Measurements from ENCODE around the gene ZNF615.
A peak's percentile ranks its signal among the peaks of the same experiment; 100 is the strongest.
"Not testable (repeated sequence)": the region's sequence is repeated elsewhere in the genome, so short reads cannot be mapped to it uniquely, and the experiment has no call there.

ZNF615 gene

DNA sequence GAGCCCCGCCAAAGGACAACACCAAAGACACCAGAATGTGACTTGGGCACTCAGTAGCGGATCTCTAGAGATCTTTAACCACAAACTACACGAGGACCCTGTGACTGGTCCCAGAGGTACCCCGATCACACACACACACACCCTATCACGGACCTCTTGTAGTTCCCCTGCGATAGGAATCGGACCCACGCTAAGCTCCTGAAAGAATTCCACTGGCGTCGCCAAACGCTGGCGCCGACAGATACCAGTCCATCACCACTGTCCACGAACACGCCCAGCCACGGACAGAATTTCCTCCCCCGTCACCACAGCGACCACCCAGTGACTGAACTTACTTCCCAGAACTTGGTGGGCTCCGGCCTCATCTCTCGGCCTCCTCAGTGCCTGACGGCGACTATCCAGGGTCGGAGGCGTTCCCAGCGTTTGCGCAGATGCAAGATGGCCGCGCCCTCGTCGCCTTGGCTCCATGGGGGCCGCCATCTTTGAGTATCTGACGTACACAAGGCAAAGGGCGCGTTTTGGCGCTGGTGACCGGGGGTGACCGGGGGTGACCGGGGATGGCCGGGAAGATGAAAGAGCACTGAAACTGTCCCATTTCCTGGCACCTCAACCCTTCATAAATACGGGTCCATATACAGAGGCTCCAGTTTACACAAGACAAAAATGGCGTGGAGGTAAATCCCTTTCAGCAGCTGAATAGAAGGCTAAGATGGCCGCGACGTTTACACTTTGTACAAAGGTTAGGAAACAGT, at the start of gene ZNF615:
Gene ZNF615, minus strand, starts transcription at position 406 of the 752 bp plus-strand sequence. CDS start 4,500 bp downstream, outside the sequence.
- peak within 1 kb of the TSS; percentile 87 for H3K4me3 ChIP-seq (replicated peaks; ENCODE audit: low read depth, low read length)
- TF ChIP-seq, protein P1, sequence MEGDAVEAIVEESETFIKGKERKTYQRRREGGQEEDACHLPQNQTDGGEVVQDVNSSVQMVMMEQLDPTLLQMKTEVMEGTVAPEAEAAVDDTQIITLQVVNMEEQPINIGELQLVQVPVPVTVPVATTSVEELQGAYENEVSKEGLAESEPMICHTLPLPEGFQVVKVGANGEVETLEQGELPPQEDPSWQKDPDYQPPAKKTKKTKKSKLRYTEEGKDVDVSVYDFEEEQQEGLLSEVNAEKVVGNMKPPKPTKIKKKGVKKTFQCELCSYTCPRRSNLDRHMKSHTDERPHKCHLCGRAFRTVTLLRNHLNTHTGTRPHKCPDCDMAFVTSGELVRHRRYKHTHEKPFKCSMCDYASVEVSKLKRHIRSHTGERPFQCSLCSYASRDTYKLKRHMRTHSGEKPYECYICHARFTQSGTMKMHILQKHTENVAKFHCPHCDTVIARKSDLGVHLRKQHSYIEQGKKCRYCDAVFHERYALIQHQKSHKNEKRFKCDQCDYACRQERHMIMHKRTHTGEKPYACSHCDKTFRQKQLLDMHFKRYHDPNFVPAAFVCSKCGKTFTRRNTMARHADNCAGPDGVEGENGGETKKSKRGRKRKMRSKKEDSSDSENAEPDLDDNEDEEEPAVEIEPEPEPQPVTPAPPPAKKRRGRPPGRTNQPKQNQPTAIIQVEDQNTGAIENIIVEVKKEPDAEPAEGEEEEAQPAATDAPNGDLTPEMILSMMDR (IDR thresholded peaks at IDR 0.05; ENCODE audit: low read depth, low read length, missing control alignments), result no peak
- peak; percentile 40 for DNase-seq (ENCODE audit: extremely low read depth, low read depth)

DNA sequence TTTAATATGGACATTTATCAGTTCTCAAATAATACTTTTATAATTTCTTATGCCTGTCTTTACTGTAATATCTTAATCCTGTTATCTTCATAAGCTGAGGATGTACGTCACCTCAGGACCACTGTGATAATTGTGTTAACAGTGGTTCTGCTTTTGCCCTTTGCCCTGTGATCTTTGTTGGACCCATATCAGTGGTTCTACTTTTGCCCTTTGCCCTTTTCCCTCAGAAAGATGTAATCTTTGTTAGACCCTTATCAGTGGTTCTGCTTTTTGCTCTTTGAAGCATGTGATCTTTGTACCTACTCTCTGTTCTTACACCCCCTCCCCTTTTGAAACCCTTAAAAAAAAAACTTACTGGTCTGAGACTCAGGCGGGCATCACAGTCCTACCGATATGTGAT, 48.5 kb upstream of the ZNF615 start:
- not testable (repeated sequence) for H3K4me3 ChIP-seq (replicated peaks; ENCODE audit: low read depth, low read length); DNase-seq (ENCODE audit: extremely low read depth, low read depth)

DNA sequence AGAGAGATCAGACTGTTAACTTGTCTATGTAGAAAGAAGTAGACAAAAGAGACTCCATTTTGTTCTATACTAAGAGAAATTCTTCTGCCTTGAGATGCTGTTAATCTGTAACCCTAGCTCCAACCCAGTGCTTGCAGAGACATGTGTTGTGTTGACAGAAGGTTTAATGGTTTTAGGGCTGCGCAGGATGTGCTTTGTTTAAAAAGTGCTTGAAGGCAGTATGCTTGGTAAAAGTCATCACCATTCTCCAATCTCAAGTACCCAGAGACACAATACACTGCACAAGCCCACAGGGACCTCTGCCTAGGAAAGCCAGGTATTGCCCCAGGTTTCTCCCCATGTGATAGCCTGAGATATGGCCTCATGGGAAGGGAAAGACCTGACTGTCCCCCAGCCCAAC, 43.7 kb upstream of the ZNF615 start:
- not testable (repeated sequence) for DNase-seq (ENCODE audit: extremely low read depth, low read depth); H3K4me3 ChIP-seq (replicated peaks; ENCODE audit: low read depth, low read length)

DNA sequence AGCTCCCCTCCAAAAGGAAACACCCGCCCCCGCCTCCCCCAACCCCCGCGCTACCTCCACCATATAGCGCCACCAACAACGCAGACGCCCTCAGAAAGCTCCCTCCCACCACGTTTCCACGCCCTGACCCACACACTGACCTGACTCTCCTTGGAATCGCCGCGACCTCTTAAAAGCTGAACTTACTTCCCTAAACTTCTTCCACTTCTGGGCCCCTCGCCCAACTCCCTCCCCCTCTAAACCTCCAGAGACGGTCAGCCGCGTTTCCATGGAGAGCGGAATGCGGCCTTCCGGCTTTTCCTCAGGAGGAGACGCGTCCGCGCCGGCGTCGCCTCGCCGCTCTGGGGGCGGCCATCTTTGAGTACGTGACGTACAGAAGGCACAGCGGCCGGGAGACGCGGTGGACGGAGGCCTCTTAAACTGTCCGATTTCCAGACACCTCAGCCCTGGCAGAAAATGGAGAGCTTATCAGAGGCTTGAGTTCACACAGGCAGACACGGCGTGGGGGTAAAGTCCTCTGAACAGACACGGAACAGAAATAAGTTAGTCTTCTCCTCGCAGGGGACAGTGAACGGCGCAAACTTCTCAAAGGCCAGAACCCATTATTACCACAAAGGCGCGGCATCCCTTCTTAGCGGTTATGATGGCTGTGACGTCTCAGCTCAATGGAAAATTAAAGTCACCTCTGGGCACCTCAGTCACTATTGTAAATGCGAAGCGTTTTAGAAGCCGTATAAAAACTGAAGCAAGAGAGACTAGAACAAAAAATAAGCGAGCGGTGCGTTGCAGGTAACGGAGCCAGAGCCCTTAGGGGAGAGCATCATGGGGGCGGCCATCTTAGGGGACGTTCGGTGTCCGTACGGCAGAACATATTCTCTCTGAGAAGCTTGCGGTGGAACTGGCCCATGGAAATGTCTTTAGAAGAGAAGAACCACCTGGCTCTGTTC, 40.8 kb upstream of the ZNF615 start, which contains the start of gene ZNF432:
Gene ZNF432, minus strand, starts transcription at position 284 of the 947 bp plus-strand sequence. CDS start 1,970 bp downstream, outside the sequence.
- peak within 1 kb of the TSS; percentile 51 for H3K4me3 ChIP-seq (replicated peaks; ENCODE audit: low read depth, low read length)
- DNase-seq (ENCODE audit: extremely low read depth, low read depth), result peak; percentile 63
- TF ChIP-seq, protein P1 (IDR thresholded peaks at IDR 0.05; ENCODE audit: low read depth, low read length, missing control alignments), result no peak

DNA sequence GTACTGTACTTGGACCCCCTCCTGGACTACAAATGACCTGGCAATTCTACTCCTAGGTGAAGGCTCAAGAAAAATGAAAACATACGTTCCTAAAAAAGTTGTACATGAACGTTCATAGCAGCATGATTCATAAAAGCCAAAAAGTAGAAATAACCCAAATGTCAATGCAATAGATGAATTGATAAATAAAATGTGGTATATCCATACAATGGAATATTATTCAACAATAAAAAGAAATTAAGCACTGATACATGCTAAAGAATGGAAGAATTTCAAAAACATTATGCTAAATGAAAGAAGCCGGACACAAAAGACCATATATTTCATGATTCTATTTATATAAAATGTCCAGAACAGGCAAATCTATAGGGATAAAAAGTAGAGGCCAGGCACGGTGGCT, 31.2 kb upstream of the ZNF615 start:
- no peak overlapping the region for H3K4me3 ChIP-seq (replicated peaks; ENCODE audit: low read depth, low read length)
- no peak for DNase-seq (ENCODE audit: extremely low read depth, low read depth)
- TF ChIP-seq, protein P1 (IDR thresholded peaks at IDR 0.05; ENCODE audit: low read depth, low read length, missing control alignments), result no peak

DNA sequence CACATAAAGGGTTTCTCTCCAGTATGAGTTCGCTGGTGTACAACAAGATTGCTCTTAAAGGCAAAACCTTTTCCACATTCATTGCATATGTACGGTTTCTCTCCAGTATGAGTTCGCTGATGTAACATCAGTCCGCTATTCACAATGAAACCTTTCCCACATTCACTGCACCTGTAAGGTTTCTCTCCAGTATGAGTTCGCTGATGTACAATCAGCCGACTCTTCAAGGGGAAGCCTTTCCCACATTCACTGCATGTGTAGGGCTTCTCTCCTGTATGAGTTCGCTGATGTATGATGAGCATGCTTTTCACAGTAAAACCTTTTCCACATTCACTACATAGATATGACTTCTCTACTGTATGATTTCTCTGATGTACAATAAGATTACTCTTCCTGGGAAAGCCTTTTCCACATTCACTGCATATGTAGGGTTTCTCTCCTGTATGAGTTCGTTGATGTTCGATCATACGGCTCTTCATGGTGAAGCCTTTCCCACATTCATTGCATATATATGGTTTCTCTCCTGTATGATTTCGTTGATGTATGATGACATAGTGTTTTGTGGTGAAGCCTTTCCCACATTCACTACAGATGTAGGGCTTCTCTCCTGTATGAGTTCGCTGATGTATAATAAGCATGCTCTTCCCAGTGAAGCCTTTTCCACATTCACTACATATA, 26.2 kb upstream of the ZNF615 start:
- no peak for DNase-seq (ENCODE audit: extremely low read depth, low read depth)
- H3K4me3 ChIP-seq (replicated peaks; ENCODE audit: low read depth, low read length), result no peak overlapping the region
- TF ChIP-seq, protein P1 (IDR thresholded peaks at IDR 0.05; ENCODE audit: low read depth, low read length, missing control alignments), result no peak

DNA sequence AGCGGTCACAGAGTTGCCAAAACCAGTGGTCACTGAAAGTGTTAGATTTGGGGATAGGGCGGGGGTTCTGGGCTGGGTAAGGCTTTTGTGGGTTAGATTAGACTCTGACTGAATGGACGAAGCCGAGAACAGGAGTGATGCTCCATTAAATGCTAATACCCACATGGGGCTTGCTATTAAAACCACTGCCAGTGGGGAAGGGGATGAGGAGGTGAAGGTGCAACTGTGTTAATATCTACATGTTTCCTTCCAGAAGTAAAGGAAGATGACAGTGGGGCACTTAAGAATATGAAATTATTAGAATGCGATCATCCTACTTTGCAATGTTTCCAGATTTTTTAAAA, 20.7 kb upstream of the ZNF615 start:
- peak overlapping the region; percentile 94 for H3K4me3 ChIP-seq (replicated peaks; ENCODE audit: low read depth, low read length)
- TF ChIP-seq, protein P1 (IDR thresholded peaks at IDR 0.05; ENCODE audit: low read depth, low read length, missing control alignments), result no peak
- no peak for DNase-seq (ENCODE audit: extremely low read depth, low read depth)

All from HFF-Myc (cell line).